Loucy (cell line): Measurements from ENCODE around the gene CARD8.

Experiments used
- CTCF ChIP-seq: fragments of 200-600 bp; sonication (generic); conservative IDR thresholded peaks from 2 replicates; pipeline ENCODE4 v1.5.1; 2014; ENCODE audit warnings: mild to moderate bottlenecking, antibody characterized with exemption, low read length
- EZH2phosphoT487 ChIP-seq: fragments of 200-600 bp; IDR thresholded peaks from 2 replicates; pipeline ENCODE4 v1.6.1; 2018; ENCODE audit warnings: antibody characterized with exemption, mild to moderate bottlenecking, moderate library complexity, borderline replicate concordance

GRCh38 chr19:48297975-48298374 lies 42.3 kb upstream of the CARD8 start:
- TF ChIP-seq CTCF (no peak), EZH2phosphoT487 (no peak)
